Ishikawa (cell line): ENCODE measurements around the gene PYM1.

Source experiments
- CEBPB ChIP-seq: IDR thresholded peaks from 2 replicates; pipeline ENCODE4 v1.6.1; 2012
- CREB1 ChIP-seq: IDR thresholded peaks from 2 replicates; pipeline ENCODE4 v1.6.1; 2012; ENCODE audit warnings: low read depth
- EGR1 ChIP-seq: IDR thresholded peaks from 2 replicates; pipeline ENCODE4 v1.6.1; 2012
- EP300 ChIP-seq: IDR thresholded peaks from 2 replicates; pipeline ENCODE4 v1.6.1; 2012; ENCODE audit warnings: borderline replicate concordance
- FOXM1 ChIP-seq: IDR thresholded peaks from 2 replicates; pipeline ENCODE4 v1.6.1; 2012; ENCODE audit warnings: low read depth, borderline replicate concordance
- NFIC ChIP-seq: IDR thresholded peaks from 2 replicates; pipeline ENCODE4 v1.6.1; 2012
- RAD21 ChIP-seq: IDR thresholded peaks from 2 replicates; pipeline ENCODE4 v1.6.1; 2012; ENCODE audit warnings: low read depth
- TAF1 ChIP-seq: IDR thresholded peaks from 2 replicates; pipeline ENCODE4 v1.6.1; 2012; ENCODE audit warnings: low read depth, mild to moderate bottlenecking
- TCF12 ChIP-seq: IDR thresholded peaks from 2 replicates; pipeline ENCODE4 v1.6.1; 2012; ENCODE audit warnings: low read depth
- TEAD4 ChIP-seq: IDR thresholded peaks from 2 replicates; pipeline ENCODE4 v1.6.1; 2012
- YY1 ChIP-seq: IDR thresholded peaks from 2 replicates; pipeline ENCODE4 v1.6.1; 2012; ENCODE audit warnings: low read depth
- ZBTB7A ChIP-seq: IDR thresholded peaks from 2 replicates; pipeline ENCODE4 v1.6.1; 2012; ENCODE audit warnings: low read depth
- TF ChIP-seq, protein P1 (sequence below): IDR thresholded peaks from 2 replicates; pipeline ENCODE4 v1.6.1; 2012; ENCODE audit warnings: low read depth, mild to moderate bottlenecking
- TF ChIP-seq, protein P2 (sequence below): IDR thresholded peaks from 2 replicates; pipeline ENCODE4 v1.6.1; 2012
- TF ChIP-seq, protein P3 (sequence below): IDR thresholded peaks from 2 replicates; pipeline ENCODE4 v1.6.1; 2012

Gene PYM1

DNA sequence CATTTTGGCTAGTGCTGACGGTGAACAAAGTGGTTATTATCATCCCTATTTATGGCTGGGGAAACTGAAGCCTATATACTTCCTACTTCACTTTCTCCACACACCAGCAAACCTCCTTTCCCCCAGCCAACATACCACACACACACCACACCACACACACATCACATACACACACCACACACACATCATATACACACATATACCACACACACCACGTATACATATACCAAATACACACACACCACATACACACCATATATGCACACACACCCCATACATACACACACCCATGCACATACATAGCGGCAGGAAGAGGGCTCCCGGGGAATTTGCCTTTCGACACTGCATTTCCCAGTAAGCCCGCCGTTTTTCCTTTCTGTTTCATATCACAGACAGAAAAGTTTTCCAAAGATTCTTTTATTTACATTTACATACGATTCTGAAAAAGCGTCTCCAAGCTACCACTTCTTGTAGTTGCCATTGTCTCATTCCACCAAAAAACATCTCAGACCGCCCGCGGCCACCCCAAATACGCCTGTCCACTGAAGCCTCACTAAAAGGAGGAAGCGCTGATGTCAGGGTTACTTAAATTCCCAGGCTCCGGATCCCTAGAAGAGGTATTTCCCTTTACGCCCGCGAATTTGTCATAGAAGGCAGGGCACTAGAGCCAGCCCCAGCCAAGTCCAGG lies 45.4 kb upstream of the PYM1 start:
- TF ChIP-seq CREB1 (no peak), NFIC (no peak; the same call in none of the 2 replicates), TEAD4 (0 out of 2 replicates have a peak, but pooled peaks have one; percentile 34)

DNA sequence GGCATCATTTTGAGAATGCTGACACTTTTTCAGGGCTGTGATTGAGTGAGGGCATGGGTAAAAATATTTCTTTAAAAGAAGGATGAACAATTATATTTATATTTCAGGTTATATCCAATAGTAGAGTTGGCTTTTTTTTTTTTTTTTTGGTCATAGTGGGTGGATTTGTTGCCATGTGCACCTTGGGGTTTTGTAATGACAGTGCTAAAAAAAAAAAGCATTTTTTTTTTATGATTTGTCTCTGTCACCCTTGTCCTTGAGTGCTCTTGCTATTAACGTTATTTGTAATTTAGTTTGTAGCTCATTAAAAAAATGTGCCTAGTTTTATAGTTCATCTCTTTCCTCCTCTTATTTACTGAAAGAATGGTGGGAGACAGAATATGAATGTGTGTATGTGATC lies 44.8 kb upstream of the PYM1 start:
- TF ChIP-seq RAD21: no peak
- no peak for TF ChIP-seq TCF12
- no peak for TF ChIP-seq TEAD4
- TF ChIP-seq, protein P1, sequence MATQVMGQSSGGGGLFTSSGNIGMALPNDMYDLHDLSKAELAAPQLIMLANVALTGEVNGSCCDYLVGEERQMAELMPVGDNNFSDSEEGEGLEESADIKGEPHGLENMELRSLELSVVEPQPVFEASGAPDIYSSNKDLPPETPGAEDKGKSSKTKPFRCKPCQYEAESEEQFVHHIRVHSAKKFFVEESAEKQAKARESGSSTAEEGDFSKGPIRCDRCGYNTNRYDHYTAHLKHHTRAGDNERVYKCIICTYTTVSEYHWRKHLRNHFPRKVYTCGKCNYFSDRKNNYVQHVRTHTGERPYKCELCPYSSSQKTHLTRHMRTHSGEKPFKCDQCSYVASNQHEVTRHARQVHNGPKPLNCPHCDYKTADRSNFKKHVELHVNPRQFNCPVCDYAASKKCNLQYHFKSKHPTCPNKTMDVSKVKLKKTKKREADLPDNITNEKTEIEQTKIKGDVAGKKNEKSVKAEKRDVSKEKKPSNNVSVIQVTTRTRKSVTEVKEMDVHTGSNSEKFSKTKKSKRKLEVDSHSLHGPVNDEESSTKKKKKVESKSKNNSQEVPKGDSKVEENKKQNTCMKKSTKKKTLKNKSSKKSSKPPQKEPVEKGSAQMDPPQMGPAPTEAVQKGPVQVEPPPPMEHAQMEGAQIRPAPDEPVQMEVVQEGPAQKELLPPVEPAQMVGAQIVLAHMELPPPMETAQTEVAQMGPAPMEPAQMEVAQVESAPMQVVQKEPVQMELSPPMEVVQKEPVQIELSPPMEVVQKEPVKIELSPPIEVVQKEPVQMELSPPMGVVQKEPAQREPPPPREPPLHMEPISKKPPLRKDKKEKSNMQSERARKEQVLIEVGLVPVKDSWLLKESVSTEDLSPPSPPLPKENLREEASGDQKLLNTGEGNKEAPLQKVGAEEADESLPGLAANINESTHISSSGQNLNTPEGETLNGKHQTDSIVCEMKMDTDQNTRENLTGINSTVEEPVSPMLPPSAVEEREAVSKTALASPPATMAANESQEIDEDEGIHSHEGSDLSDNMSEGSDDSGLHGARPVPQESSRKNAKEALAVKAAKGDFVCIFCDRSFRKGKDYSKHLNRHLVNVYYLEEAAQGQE: no peak
- TF ChIP-seq EP300: no peak
- TF ChIP-seq NFIC: no peak
- TF ChIP-seq CEBPB: no peak
- TF ChIP-seq TAF1: no peak
- no peak for TF ChIP-seq ZBTB7A
- no peak for TF ChIP-seq FOXM1
- TF ChIP-seq CREB1: no peak
- TF ChIP-seq, protein P2, sequence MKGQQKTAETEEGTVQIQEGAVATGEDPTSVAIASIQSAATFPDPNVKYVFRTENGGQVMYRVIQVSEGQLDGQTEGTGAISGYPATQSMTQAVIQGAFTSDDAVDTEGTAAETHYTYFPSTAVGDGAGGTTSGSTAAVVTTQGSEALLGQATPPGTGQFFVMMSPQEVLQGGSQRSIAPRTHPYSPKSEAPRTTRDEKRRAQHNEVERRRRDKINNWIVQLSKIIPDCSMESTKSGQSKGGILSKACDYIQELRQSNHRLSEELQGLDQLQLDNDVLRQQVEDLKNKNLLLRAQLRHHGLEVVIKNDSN: no peak
- TF ChIP-seq EGR1: no peak; the same call in 1 of the 2 replicates
- TF ChIP-seq, protein P3, sequence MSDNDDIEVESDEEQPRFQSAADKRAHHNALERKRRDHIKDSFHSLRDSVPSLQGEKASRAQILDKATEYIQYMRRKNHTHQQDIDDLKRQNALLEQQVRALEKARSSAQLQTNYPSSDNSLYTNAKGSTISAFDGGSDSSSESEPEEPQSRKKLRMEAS: no peak
- no peak for TF ChIP-seq YY1

DNA sequence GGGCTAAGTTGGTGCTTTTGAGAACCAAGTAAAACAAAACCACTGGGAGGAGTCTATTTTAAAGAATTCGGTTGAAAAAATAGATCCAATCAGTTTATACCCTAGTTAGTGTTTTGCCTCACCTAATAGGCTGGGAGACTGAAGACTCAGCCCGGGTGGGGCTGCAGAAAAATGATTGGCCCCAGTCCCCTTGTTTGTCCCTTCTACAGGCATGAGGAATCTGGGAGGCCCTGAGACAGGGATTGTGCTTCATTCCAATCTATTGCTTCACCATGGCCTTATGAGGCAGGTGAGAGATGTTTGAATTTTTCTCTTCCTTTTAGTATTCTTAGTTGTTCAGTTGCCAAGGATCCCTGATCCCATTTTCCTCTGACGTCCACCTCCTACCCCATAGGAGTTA lies 44.3 kb upstream of the PYM1 start:
- no peak for TF ChIP-seq RAD21
- TF ChIP-seq TEAD4: peak; percentile 57; the same call in 1 of the 2 replicates
- peak; percentile 97 for TF ChIP-seq CEBPB
- TF ChIP-seq, protein P3: no peak
- peak; percentile 87 for TF ChIP-seq FOXM1

DNA sequence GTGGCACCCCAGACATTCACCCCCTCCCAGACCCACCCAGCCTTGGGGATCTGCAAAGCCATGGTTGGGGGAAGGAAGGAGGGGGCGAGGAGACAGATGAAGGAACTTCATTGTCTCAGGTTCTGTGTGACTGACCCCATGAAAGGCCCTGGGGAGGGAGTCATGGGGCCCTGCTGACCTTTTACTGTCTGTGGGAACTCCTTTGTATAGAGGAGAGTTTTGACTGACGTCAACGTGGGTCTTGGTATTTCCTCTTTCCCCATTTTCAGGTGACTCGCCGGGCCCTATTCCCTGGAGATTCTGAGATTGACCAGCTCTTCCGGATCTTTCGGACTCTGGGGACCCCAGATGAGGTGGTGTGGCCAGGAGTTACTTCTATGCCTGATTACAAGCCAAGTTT lies 43.1 kb upstream of the PYM1 start:
- TF ChIP-seq ZBTB7A: no peak
- no peak for TF ChIP-seq CEBPB
- TF ChIP-seq EGR1: no peak
- TF ChIP-seq, protein P2: no peak
- TF ChIP-seq FOXM1: no peak
- TF ChIP-seq TCF12: no peak
- no peak for TF ChIP-seq EP300
- TF ChIP-seq CREB1: no peak
- no peak for TF ChIP-seq NFIC
- TF ChIP-seq, protein P3: no peak
- no peak for TF ChIP-seq YY1
- TF ChIP-seq RAD21: no peak
- TF ChIP-seq, protein P1: no peak
- no peak for TF ChIP-seq TAF1

DNA sequence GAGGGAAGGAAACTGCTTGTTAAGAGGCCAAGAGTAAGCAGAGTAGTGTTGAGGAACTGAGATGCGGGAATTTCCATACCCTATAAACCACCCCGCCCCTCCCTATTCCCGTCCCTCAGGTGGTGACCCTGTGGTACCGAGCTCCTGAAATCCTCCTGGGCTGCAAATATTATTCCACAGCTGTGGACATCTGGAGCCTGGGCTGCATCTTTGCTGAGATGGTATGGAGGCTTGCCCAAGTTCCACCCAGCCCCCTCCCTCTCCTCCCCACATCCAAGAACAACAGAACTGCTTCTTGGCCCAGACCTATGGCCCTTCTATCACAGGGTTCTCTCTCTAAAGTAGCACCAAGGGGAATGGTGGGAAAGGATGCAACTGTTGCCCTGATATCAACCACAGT lies 41.7 kb upstream of the PYM1 start:
- TF ChIP-seq NFIC (no peak), CREB1 (no peak), ZBTB7A (no peak), EP300 (no peak), TAF1 (no peak), YY1 (no peak), RAD21 (no peak), TCF12 (no peak), CEBPB (no peak), TEAD4 (no peak), EGR1 (no peak), FOXM1 (no peak)
- TF ChIP-seq, protein P3: no peak
- TF ChIP-seq, protein P1: no peak
- TF ChIP-seq, protein P2: no peak
